D341Med (cell line): ENCODE data around the gene ABCC6.
"Not testable (repeated sequence)": the region's sequence is repeated elsewhere in the genome, so short reads cannot be mapped to it uniquely, and the experiment has no call there.

Experiments used
- DNase-seq: peaks from one replicate; pipeline ENCODE4 v3.0.0; 2012; ENCODE audit warnings: low spot score

ABCC6 gene

DNA sequence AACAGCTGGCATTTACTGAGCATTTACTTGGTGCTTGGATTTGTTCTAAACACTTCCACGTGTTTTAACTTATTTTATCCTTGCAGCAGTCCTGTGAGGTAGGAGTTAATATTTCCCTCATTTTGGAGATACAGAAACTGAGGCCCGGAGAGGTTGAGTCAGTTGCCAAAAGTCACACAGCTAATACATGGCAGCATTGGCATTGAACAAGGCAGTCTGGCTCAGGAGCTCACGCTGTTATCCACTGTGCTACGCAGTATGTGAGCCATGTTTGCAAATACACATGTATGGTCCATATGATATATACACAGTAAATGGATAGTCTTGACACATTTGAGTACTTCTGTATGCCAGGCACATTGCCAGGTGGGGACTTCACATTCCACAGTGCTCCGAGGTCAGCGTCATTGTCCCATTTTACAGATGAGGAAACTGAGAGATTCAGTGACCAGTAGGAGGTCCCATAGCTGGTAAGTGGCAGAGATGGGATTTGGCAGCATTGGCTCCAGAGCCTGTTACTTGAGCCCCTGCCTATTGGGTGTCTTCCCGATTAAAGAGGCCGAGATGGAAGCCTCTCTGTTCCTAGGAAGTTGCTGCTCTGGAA, 110.7 kb downstream of the ABCC6 start:
- DNase-seq: no peak

DNA sequence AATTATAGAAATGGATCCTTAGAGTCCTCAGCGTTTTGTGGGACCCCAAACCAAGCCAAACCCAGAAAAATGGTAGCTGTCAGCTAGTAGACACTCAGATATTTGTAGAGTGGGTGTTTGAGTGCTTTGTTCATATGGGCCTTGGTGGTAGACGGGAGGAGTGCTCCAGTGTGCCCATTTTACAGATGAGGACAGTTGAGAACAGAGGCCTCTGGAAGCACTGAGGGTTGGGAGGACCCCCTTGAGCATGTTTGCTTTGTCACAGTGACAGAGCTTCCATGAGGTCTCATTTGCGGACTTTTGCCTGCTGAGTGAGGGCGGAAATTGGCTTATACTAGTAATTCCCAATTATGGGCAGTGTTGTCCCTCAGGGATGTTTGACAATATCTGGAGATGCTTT, 111.7 kb downstream of the ABCC6 start:
- no peak for DNase-seq

GRCh38 chr16:16110111-16110490, 113.2 kb downstream of the ABCC6 start:
- no peak for DNase-seq

DNA sequence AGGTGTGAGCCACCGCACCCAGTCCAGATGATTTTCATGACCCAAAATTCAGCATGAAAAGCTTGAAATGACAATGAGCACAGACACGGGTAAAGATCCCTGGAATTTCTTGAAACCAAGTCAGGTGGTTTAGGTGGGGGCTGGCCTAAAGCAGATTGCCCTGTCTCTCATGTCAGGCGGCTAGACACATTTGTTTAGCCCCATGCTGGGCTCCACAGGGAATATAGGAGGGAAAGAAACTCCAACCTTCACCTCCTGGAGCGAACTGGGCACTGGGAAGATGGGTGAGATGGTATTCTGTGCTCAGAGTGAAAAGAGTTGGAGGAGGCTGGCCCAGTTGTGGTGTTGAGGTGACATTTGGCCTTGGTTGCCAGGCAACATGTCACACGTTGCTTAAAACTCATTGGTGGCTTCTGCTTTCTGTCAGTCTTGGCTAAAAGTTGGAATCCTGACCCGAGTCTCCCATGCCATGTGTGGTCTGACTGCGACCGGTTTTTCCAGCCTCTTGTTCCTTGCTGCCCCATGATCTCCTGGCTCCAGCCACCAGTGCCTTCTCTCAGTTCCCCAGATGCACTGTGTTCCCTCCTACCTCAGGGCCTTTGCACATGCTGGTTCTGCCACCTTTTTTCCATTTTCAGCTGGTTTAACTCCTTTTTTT, 113.7 kb downstream of the ABCC6 start:
- no peak for DNase-seq

GRCh38 chr16:16108759-16109158, 114.5 kb downstream of the ABCC6 start:
- no peak for DNase-seq

- no peak for DNase-seq
Measured at GRCh38 chr16:16107839-16108238, 115.5 kb downstream of the ABCC6 start.

- no peak for DNase-seq
Measured at GRCh38 chr16:16106466-16106865, 116.8 kb downstream of the ABCC6 start.

DNA sequence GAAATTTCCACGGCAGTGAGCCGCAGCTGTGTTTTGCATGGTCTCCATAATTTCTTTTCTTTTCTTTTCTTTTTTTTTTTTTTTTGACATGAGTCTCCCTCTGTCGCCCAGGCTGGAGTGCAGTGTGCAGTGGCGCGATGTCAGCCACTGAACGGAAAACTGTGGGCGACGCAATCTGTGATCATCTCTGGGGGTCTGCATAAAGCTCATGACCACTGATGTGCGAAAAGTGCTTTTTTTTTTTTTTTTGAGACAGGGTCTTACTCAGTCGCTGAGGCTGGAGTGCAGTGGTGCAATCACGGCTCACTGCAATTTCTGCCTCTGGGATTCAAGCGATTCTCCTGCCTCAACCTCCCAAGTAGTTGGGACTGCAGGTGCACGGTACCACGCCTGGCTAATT, 117.6 kb downstream of the ABCC6 start:
- DNase-seq: no peak

DNA sequence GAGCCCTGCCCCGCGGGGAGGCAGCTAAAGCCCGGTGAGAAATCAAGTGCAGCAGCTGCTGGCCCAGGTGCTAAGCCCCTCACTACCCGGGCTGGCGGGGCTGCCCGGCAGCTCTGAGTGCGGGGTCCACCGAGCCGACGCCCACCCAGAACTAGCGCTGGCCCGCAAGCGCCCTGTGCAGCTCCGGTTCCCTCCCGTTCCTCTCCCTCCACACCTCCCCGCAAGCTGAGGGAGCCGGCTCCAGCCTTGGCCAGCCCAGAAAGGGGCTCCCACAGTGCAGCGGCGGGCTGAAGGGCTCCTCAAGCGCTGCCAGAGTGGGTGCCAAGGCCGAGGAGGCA, 118.5 kb downstream of the ABCC6 start:
- DNase-seq: not testable (repeated sequence)

- not testable (repeated sequence) for DNase-seq
Measured at GRCh38 chr16:16104132-16104803, 119.0 kb downstream of the ABCC6 start.

DNA sequence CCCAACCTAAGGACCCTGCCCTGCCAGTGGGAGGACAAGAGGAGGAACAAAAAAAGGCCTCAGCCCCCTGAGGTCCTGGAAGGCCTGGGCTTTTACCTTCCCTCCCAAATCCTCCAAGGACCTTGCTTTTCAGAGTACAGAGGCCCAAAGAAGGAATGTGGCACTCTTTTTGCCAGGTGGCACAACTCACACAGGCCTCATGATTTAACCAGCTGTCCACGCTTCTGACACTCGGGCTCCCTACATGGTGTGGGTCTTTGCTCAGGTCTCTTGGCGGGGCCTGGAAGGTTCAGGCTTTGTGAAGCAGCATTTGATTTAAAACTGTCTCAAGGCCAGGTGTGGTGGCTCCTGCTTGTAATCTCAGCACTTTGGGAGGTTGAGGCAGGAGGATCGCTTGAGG, 120.6 kb downstream of the ABCC6 start:
- DNase-seq: no peak

DNA sequence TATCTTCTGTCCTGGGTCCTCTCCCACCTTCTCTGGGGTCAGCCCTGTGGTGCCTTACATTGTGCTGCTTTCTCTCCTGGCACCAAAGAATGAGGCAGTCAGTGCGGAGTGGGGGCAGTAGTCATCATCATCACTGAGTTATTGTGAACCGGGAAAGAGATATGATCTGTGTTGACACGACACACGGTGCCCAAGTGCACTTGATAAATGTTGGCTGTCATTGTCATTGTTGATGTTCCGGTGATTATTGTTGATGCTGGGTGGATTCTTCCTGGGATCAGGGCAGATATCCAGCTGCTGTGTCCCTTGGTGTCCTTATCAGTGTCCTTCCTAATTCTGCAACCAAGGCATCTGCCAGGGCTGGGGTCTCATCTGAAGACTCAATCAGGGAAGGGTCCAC, 121.7 kb downstream of the ABCC6 start:
- DNase-seq: no peak

- no peak for DNase-seq
Measured at GRCh38 chr16:16100631-16101030, 122.7 kb downstream of the ABCC6 start.

- no peak for DNase-seq
Measured at GRCh38 chr16:16099320-16099719, 124.0 kb downstream of the ABCC6 start.
